Measurements from ENCODE around the gene ST6GALNAC3. TPM values are rescaled to one million over a fixed set of nuclear protein-coding genes. Genes with fewer than 3 reads are reported as not detected.

The ST6GALNAC3 gene
- total RNA-seq, 1 experiment from 2014 or later = 4.1 TPM

DNA sequence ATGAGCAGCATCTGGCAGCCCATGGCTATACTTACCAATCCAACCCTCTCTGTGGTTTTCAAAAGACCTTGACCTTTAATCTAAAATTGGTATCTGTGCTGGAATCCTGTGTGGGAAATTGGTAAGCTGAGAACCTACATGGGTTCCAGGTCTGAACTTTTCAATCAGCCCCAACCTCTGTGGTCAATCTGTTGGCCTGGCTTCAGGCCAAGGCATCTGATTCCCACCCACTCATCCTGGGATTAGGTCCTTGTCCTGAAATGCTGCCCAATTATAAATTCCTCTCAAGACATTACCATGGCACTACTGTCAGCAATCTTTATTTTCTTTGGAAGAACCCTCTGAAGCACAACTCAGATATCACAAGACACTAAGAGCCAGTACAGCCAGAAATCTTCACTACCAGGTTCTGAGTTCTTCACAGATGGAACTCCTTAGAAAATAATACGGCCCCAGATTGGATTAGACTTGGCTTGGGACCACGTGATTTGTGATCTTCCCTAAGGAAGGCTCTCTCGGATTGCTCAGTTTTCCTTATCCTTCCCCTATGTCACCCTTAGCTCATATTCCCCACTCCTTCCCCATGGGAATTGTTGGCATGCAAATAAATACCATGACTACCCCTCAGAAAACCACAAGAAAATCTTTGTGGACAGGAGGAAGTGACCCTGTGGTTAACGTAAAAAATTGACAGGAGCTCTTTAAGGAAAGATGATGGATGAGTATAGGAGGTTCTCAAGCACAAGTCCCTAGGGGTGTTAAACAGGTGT, 584.8 kb downstream of the ST6GALNAC3 start:
- no peaks in the 10 kb centered on the region for H3K36me3 ChIP-seq (replicated peaks; ENCODE audit: control insufficient read depth, insufficient read depth, low read length)
- no peak for DNase-seq
- no peak overlapping the region for H3K4me3 ChIP-seq (ENCODE audit: insufficient read depth, low read depth, low read length)

GRCh38 chr1:76661531-76661930, 587.0 kb downstream of the ST6GALNAC3 start:
- Histone ChIP-seq H3K27me3 (ENCODE audit: control insufficient read depth, insufficient read depth, low read length) (no peaks in the 10 kb centered on the region), H3K36me3 (replicated peaks; ENCODE audit: control insufficient read depth, insufficient read depth, low read length) (no peaks in the 10 kb centered on the region), H3K4me3 (ENCODE audit: insufficient read depth, low read depth, low read length) (no peak overlapping the region)
- DNase-seq = no peak

More for the DNA sequence above, 584.8 kb downstream of the ST6GALNAC3 start:
- no peaks in the 10 kb centered on the region for H3K27me3 ChIP-seq (ENCODE audit: control insufficient read depth, insufficient read depth, low read length)

DNA sequence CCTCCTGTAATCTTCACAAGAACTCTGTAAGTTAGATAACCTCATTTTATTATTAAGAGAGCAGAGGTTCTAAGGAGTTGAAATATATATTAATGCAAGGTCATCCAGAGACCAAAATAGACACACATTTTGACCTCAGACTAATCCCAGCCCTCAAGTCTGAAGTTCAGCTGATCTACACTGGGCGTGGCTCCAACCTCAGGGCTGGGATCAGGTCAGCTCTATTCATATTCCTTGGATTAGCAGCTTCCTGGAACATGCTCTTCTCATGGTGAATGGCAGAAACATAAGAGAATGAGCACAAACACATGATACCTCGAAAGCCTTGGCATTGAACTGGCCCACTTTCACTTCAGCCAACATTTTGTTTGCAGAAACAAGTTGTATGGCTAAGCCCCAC, 592.0 kb downstream of the ST6GALNAC3 start:
- Histone ChIP-seq H3K27me3 (ENCODE audit: control insufficient read depth, insufficient read depth, low read length) (no peaks in the 10 kb centered on the region), H3K36me3 (replicated peaks; ENCODE audit: control insufficient read depth, insufficient read depth, low read length) (no peaks in the 10 kb centered on the region), H3K4me3 (ENCODE audit: insufficient read depth, low read depth, low read length) (no peak overlapping the region)
- DNase-seq = no peak

- Histone ChIP-seq H3K4me3 (ENCODE audit: insufficient read depth, low read depth, low read length) (no peak overlapping the region), H3K27me3 (ENCODE audit: control insufficient read depth, insufficient read depth, low read length) (no peaks in the 10 kb centered on the region), H3K36me3 (replicated peaks; ENCODE audit: control insufficient read depth, insufficient read depth, low read length) (no peaks in the 10 kb centered on the region)
- DNase-seq = no peak
These were observed 593.5 kb downstream of the ST6GALNAC3 start for GRCh38 chr1:76668046-76668445.

GRCh38 chr1:76669131-76669530, 594.6 kb downstream of the ST6GALNAC3 start:
- no peak overlapping the region for H3K4me3 ChIP-seq (ENCODE audit: insufficient read depth, low read depth, low read length)
- no peak for DNase-seq
- no peaks in the 10 kb centered on the region for H3K27me3 ChIP-seq (ENCODE audit: control insufficient read depth, insufficient read depth, low read length)
- no peaks in the 10 kb centered on the region for H3K36me3 ChIP-seq (replicated peaks; ENCODE audit: control insufficient read depth, insufficient read depth, low read length)

DNA sequence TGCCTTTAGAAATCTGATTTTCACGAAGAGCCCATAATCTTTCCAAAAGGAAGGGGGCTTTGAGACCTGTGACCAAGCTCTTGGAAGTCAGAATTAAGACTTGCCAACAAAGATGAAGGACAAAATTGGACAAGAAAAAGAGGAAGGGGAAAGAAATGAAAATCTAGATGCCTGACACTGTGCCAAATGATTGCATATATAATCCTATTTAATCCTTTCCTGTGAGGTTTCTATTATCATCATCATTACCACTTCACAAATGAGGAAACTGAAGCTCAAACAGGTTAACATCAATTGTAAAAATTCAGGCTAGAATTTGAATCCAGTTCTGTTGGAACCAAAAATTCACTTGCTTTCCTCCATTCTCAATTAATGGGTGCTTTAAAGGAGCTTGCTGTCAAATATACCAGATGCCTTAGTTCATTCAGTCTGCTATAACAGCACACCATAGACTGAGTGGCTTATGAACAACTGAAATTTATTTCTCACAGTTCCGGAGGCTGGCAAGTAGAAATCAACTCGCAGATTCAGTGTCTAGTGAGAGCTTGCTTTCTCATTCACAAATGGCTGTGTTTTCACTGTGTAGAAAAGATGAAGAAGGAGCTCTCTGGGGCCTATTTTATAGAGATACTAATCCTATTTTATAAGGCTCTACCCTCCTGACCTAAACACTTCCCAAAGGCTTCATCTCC, 595.2 kb downstream of the ST6GALNAC3 start:
- Histone ChIP-seq H3K27me3 (ENCODE audit: control insufficient read depth, insufficient read depth, low read length) (no peaks in the 10 kb centered on the region), H3K4me3 (ENCODE audit: insufficient read depth, low read depth, low read length) (no peak overlapping the region), H3K36me3 (replicated peaks; ENCODE audit: control insufficient read depth, insufficient read depth, low read length) (no peaks in the 10 kb centered on the region)
- no peak for DNase-seq

- no peak for DNase-seq
- H3K36me3 ChIP-seq (replicated peaks; ENCODE audit: control insufficient read depth, insufficient read depth, low read length) = no peaks in the 10 kb centered on the region
- H3K4me3 ChIP-seq (ENCODE audit: insufficient read depth, low read depth, low read length) = no peak overlapping the region
- no peaks in the 10 kb centered on the region for H3K27me3 ChIP-seq (ENCODE audit: control insufficient read depth, insufficient read depth, low read length)
These were observed 600.2 kb downstream of the ST6GALNAC3 start for GRCh38 chr1:76674689-76675210.

GRCh38 chr1:76677416-76678405, 603.2 kb downstream of the ST6GALNAC3 start:
- DNase-seq = no peak
- Histone ChIP-seq H3K27me3 (ENCODE audit: control insufficient read depth, insufficient read depth, low read length) (no peaks in the 10 kb centered on the region), H3K36me3 (replicated peaks; ENCODE audit: control insufficient read depth, insufficient read depth, low read length) (no peaks in the 10 kb centered on the region), H3K4me3 (ENCODE audit: insufficient read depth, low read depth, low read length) (no peak overlapping the region)

DNA sequence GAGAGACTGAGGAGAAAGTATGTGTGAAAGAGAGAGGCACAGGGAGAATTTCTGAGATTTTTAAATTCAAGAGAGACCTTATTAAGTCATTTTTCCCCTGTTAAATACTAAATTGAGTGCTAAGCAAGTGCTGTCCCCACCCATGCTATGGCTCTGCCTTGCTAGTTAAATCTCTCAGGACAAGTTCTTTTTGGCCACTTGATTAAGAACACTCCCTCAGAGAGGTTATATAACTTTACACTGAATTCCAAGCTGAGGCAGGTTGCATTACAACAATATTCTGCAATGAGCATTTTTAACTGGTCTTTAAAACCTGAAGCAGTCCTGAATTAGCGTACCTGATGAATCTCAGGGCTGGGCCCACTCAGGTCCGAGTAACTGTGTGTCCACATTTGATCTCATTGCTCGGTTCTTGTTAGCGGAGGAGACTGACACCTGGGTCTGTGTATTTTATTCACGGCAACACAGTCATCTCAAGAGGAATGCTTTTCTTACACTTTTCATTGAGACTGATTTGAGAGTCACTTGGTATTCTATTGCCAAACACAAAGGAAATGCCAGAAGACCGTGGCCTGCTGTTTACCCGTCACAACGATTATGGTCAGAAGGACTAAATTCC, 605.1 kb downstream of the ST6GALNAC3 start:
- no peak for DNase-seq
- no peak overlapping the region for H3K4me3 ChIP-seq (ENCODE audit: insufficient read depth, low read depth, low read length)
- no peaks in the 10 kb centered on the region for H3K36me3 ChIP-seq (replicated peaks; ENCODE audit: control insufficient read depth, insufficient read depth, low read length)
- H3K27me3 ChIP-seq (ENCODE audit: control insufficient read depth, insufficient read depth, low read length) = no peaks in the 10 kb centered on the region

GRCh38 chr1:76680651-76681050, 606.1 kb downstream of the ST6GALNAC3 start:
- H3K36me3 ChIP-seq (replicated peaks; ENCODE audit: control insufficient read depth, insufficient read depth, low read length) = no peaks in the 10 kb centered on the region
- DNase-seq = no peak
- no peaks in the 10 kb centered on the region for H3K27me3 ChIP-seq (ENCODE audit: control insufficient read depth, insufficient read depth, low read length)
- no peak overlapping the region for H3K4me3 ChIP-seq (ENCODE audit: insufficient read depth, low read depth, low read length)

DNA sequence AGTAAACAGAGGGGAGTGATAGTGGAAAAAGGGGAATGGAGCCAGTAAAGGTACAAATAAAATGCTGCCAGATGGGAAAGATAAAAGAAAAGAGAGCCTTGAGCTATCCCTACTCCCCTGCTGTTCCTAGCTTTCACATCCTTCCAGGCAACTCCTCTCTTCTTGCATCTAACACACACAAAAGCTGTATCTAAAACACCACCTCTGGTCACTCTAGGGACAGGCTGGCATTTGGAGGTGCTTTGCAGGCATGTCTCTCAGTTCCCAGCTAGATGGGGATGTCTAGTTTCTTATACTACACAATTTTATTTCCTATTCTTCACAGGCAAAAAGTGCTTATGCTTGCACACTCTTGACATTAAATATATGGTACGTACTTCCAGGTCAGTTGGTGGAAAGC, 607.6 kb downstream of the ST6GALNAC3 start:
- Histone ChIP-seq H3K27me3 (ENCODE audit: control insufficient read depth, insufficient read depth, low read length) (no peaks in the 10 kb centered on the region), H3K36me3 (replicated peaks; ENCODE audit: control insufficient read depth, insufficient read depth, low read length) (no peaks in the 10 kb centered on the region), H3K4me3 (ENCODE audit: insufficient read depth, low read depth, low read length) (no peak overlapping the region)
- DNase-seq = no peak
